HepG2 (cell line): ENCODE measurements around the gene TASL. TPM values are rescaled to one million over a fixed set of nuclear protein-coding genes. Genes with fewer than 3 reads are reported as not detected.

ENCODE experiments used
- ATAC-seq: fragments of 200-7000 bp; cut with Tn5 transposase; 3 replicates; pipeline ENCODE4 v1.9.1; 2020; ENCODE audit warnings: mild to moderate bottlenecking, moderate library complexity
- BruUV-seq: library from RNA; stranded (reverse); fragments of 400-500 nt; replicated peaks from 2 replicates; lab custom pipeline; 2021; lab: Mats Ljungman, UMichigan
- CTCF ChIA-PET: fragments of 300-600 bp; formaldehyde crosslinking; extraction: SDS; loops from one replicate; lab custom pipeline; 2021; ENCODE audit warnings: low total read pairs, inconsistent platforms, low intra/inter-chr PET ratio; lab: Yijun Ruan, JAX
- POLR2A ChIA-PET: fragments of 350-600 bp; sonication (Branson Sonifier 250); formaldehyde crosslinking; loops from one replicate; lab custom pipeline; 2020; ENCODE audit warnings: antibody characterized with exemption, inconsistent platforms; lab: Yijun Ruan, JAX
- DNase-seq: peaks from one replicate; pipeline ENCODE4 v3.0.0-alpha.2; 2015; ENCODE audit warnings: low spot score
- FAIRE-seq: peaks from 3 replicates; lab custom pipeline; 2011; peaks lifted over from hg19 to GRCh38; lab: Jason Lieb, UNC
- H2AFZ ChIP-seq: one replicate; pipeline ENCODE4 v1.6.1; 2011; ENCODE audit warnings: low read length, inconsistent platforms
- H3K27ac ChIP-seq: fragments of 300-600 bp; 3 replicates; pipeline ENCODE4 v1.8.0; 2011; ENCODE audit warnings: mixed run types, mild to moderate bottlenecking, mixed read lengths, low read length, inconsistent platforms; ENCODE audit not compliant: insufficient read depth; ENCODE audit errors: extremely low read length
- H3K27me3 ChIP-seq, 2 experiments: fragments of 200-600 bp in 1 of 2; 2 replicates in 1 of 2; 3 replicates in 1 of 2; pipeline versions ENCODE4 v1.6.0 to v1.8.0; 2011; ENCODE audit warnings: low read length in 2 of 2, mild to moderate bottlenecking in 2 of 2, moderate library complexity in 2 of 2, inconsistent platforms in 1 of 2; ENCODE audit not compliant: insufficient read depth in 2 of 2, control insufficient read depth in 1 of 2
- H3K36me3 ChIP-seq, 2 experiments: fragments of 200-600 bp in 1 of 2; replicated peaks in 1 of 2; 2 replicates in 1 of 2; 3 replicates in 1 of 2; pipeline versions ENCODE4 v1.5.1 to v1.8.0; 2011; ENCODE audit warnings: low read length in 2 of 2, inconsistent platforms in 1 of 2; ENCODE audit not compliant: insufficient read depth in 2 of 2, control insufficient read depth in 1 of 2
- H3K4me1 ChIP-seq: 2 replicates; pipeline ENCODE4 v1.5.1; 2012; ENCODE audit warnings: low read length, inconsistent platforms; ENCODE audit not compliant: insufficient read depth
- H3K4me2 ChIP-seq: 2 replicates; pipeline ENCODE4 v1.6.0; 2011; ENCODE audit warnings: low read depth, low read length, inconsistent platforms
- H3K4me3 ChIP-seq, 3 experiments: fragments of 200-600 bp in 1 of 3; sonication (generic), shearing (Covaris generic) in 1 of 3; replicated peaks in 1 of 3; 2 replicates each; pipeline ENCODE4 v1.5.1; 2011 to 2016; ENCODE audit warnings: low read length in 3 of 3, inconsistent platforms in 2 of 3, low read depth in 2 of 3, mild to moderate bottlenecking in 2 of 3, control low read depth in 1 of 3, mixed read lengths in 1 of 3; ENCODE audit not compliant: insufficient read depth in 1 of 3
- H3K79me2 ChIP-seq: one replicate; pipeline ENCODE4 v1.6.1; 2011; ENCODE audit warnings: low read length, inconsistent platforms; ENCODE audit not compliant: insufficient read depth
- H3K9ac ChIP-seq: 2 replicates; pipeline ENCODE4 v1.6.0; 2011; ENCODE audit warnings: mild to moderate bottlenecking, low read depth, low read length, inconsistent platforms; ENCODE audit not compliant: insufficient read depth
- H3K9me3 ChIP-seq: 2 replicates; pipeline ENCODE4 v1.5.1; 2012; ENCODE audit warnings: mild to moderate bottlenecking, low read length
- H4K20me1 ChIP-seq: 2 replicates; pipeline ENCODE4 v1.6.0; 2011; ENCODE audit warnings: inconsistent platforms, mild to moderate bottlenecking, low read length, moderate library complexity; ENCODE audit not compliant: insufficient read depth
- ETS1 ChIP-seq: sonication (generic); formaldehyde crosslinking; IDR thresholded peaks from 2 replicates; pipeline ENCODE4 v1.4.0; 2020; ENCODE audit warnings: missing genetic modification reagents
- FOXA3 ChIP-seq: IDR thresholded peaks from 2 replicates; pipeline ENCODE4 v1.6.1; 2016; ENCODE audit warnings: missing genetic modification reagents, missing compliant biosample characterization
- HOXA5 ChIP-seq: sonication (generic); formaldehyde crosslinking; IDR thresholded peaks from 2 replicates; pipeline ENCODE4 v1.4.0; 2020; ENCODE audit warnings: missing genetic modification reagents
- KAT2B ChIP-seq: fragments of 150-350 bp; IDR thresholded peaks from 2 replicates; pipeline ENCODE4 v1.6.1; 2014; ENCODE audit warnings: low read depth, low read length, borderline replicate concordance
- MED8 ChIP-seq: sonication (generic); formaldehyde crosslinking; IDR thresholded peaks from 2 replicates; pipeline ENCODE4 v1.8.1; 2023; ENCODE audit warnings: mild to moderate bottlenecking, missing genetic modification reagents; ENCODE audit not compliant: insufficient replicate concordance
- NFE2L1 ChIP-seq: sonication (generic); formaldehyde crosslinking; IDR thresholded peaks from 2 replicates; pipeline ENCODE4 v1.4.0; 2020; ENCODE audit warnings: missing genetic modification reagents, mild to moderate bottlenecking, borderline replicate concordance
- RNF2 ChIP-seq: fragments of 450-650 bp; conservative IDR thresholded peaks from 2 replicates; pipeline ENCODE4 v1.6.1; 2016; ENCODE audit warnings: low read depth
- RXRB ChIP-seq: IDR thresholded peaks from 2 replicates; pipeline ENCODE4 v1.6.1; 2016; ENCODE audit warnings: borderline replicate concordance, missing genetic modification reagents, missing compliant biosample characterization
- ZBTB7A ChIP-seq: sonication (generic); formaldehyde crosslinking; IDR thresholded peaks from 2 replicates; pipeline ENCODE4 v1.8.0; 2022; ENCODE audit warnings: mild to moderate bottlenecking, missing genetic modification reagents
- ZC3H13 ChIP-seq: sonication (generic); formaldehyde crosslinking; IDR thresholded peaks from 2 replicates; pipeline ENCODE4 v1.8.1; 2023; ENCODE audit warnings: mild to moderate bottlenecking, missing genetic modification reagents, moderate library complexity
- ZKSCAN1 ChIP-seq: fragments of 150-350 bp; IDR thresholded peaks from 2 replicates; pipeline ENCODE4 v1.6.1; 2014; ENCODE audit warnings: low read length
- ZNF230 ChIP-seq: sonication (generic); formaldehyde crosslinking; IDR thresholded peaks from 2 replicates; pipeline ENCODE4 v1.4.0; 2020; ENCODE audit warnings: mild to moderate bottlenecking, missing genetic modification reagents
- ZNF276 ChIP-seq: sonication (generic); formaldehyde crosslinking; IDR thresholded peaks from 2 replicates; pipeline ENCODE4 v1.4.0; 2020; ENCODE audit warnings: mild to moderate bottlenecking, low read depth, missing genetic modification reagents
- ZNF501 ChIP-seq: sonication (generic); formaldehyde crosslinking; IDR thresholded peaks from 2 replicates; pipeline ENCODE4 v1.5.1; 2020; ENCODE audit warnings: mild to moderate bottlenecking, moderate library complexity, missing genetic modification reagents
- WGBS: methylation state at CpG from one replicate; pipeline ENCODE4 v1.1.6; 2017; ENCODE audit warnings: low lambda C conversion rate; 5-methylcytosine and 5-hydroxymethylcytosine counted together
- in situ Hi-C: cut with HindIII; loops from 2 replicates; pipeline ENCODE4 v1.10.0; 2017; ENCODE audit warnings: low pct_unique_long_range_greater_than_20kb; ENCODE audit not compliant: extremely low pct_ligation_motif_present
- intact Hi-C: fragments of 100-400 bp; cut with micrococcal nuclease; formaldehyde crosslinking; loops from one replicate; pipeline ENCODE4 v1.10.0; 2022; ENCODE audit not compliant: unreplicated experiment
- polyA plus RNA-seq, 8 experiments: library from polyadenylated mRNA; depleted of rRNA in 3 of 8; stranded (reverse) in 7 of 8; unstranded in 1 of 8; fragments of >200 nt; fragmentation: Illumina TruSeq in 4 of 8; extraction: Trizol in 4 of 8; gene quantifications; 2 replicates each; pipeline versions ENCODE4 v1.2.1 to v1.2.3, GENCODE V29; 2011 to 2016; ENCODE audit warnings: low read depth in 4 of 8, missing spikeins in 1 of 8, mixed read lengths in 1 of 8; ENCODE audit not compliant: insufficient read depth in 1 of 8
- total RNA-seq, 5 experiments: library from RNA; depleted of rRNA; stranded (reverse); fragments of >200 nt; fragmentation: Illumina TruSeq; extraction: Trizol; gene quantifications; 2 replicates each; pipeline ENCODE4 v1.2.3, GENCODE V29; 2016; ENCODE audit warnings: low read depth in 1 of 5
- TF ChIP-seq, protein P1 (sequence below): IDR thresholded peaks from 2 replicates; pipeline ENCODE4 v1.6.1; 2018; ENCODE audit warnings: missing genetic modification reagents, mild to moderate bottlenecking, missing compliant biosample characterization
- TF ChIP-seq, protein P2 (sequence below): sonication (generic); formaldehyde crosslinking; IDR thresholded peaks from 2 replicates; pipeline ENCODE4 v1.4.0; 2020; ENCODE audit warnings: mild to moderate bottlenecking, missing genetic modification reagents

The TASL gene
- total and polyA plus RNA-seq, 2 of the 13 experiments (the other 11 are each of a cell fraction or from before 2014, with no cell fraction given) = not detected

GRCh38 chrX:30620125-30620524, 42.6 kb upstream of the TASL start (continued):
- TF ChIP-seq ZNF276 = no peak
- TF ChIP-seq ZC3H13 (CRISPR knock-in tag) = no peak
- no peak for TF ChIP-seq ZKSCAN1

- ChIA-PET CTCF (interaction anchor here (1.6 kb wide), 1 partner anchor 47 kb away, joined by 9 read pairs; no protein-coding TSS in a partner anchor), POLR2A (no interaction called here)
- Histone ChIP-seq H3K9ac (no peak overlapping the region), H3K27ac (no peak overlapping the region), H3K36me3 (no peaks in the 10 kb centered on the region), H3K27me3 (no peaks in the 10 kb centered on the region), H3K4me1 (peaks cover 9% of the 10 kb centered on the region), H4K20me1 (no peaks in the 10 kb centered on the region), H3K9me3 (peaks cover 7% of the 10 kb centered on the region; the same call in 1 of the 2 replicates), H3K4me2 (no peak overlapping the region; the same call in 1 of the 2 replicates), H3K4me3 (no peak overlapping the region), H3K79me2 (no peaks in the 10 kb centered on the region), H2AFZ (no peak overlapping the region)
- intact Hi-C loops (loop anchor here (2.0 kb wide), 1 partner anchor 47 kb away; no protein-coding TSS in a partner anchor), in situ Hi-C loops (no loop called here)
- 61% methylated on average over 7 of the region's 7 CpGs for WGBS
- BruUV-seq = no TSS peak
- FAIRE-seq (no peak), DNase-seq (no peak), ATAC-seq (peak; percentile 50; the same call in 2 of the 3 replicates)
- TF ChIP-seq ZNF501 (no peak), FOXA3 (CRISPR knock-in tag) (0 out of 2 replicates have a peak, but pooled peaks have one; percentile 10), ZNF230 (no peak), RNF2 (no peak), MED8 (no peak), ETS1 (CRISPR knock-in tag) (no peak), RXRB (0 out of 2 replicates have a peak, but pooled peaks have one; percentile 15), ZBTB7A (CRISPR knock-in tag) (no peak), NFE2L1 (CRISPR knock-in tag) (no peak), HOXA5 (CRISPR knock-in tag) (no peak), KAT2B (no peak)
- TF ChIP-seq, protein P1, sequence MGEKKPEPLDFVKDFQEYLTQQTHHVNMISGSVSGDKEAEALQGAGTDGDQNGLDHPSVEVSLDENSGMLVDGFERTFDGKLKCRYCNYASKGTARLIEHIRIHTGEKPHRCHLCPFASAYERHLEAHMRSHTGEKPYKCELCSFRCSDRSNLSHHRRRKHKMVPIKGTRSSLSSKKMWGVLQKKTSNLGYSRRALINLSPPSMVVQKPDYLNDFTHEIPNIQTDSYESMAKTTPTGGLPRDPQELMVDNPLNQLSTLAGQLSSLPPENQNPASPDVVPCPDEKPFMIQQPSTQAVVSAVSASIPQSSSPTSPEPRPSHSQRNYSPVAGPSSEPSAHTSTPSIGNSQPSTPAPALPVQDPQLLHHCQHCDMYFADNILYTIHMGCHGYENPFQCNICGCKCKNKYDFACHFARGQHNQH (CRISPR knock-in tag) = no peak
- TF ChIP-seq, protein P2, sequence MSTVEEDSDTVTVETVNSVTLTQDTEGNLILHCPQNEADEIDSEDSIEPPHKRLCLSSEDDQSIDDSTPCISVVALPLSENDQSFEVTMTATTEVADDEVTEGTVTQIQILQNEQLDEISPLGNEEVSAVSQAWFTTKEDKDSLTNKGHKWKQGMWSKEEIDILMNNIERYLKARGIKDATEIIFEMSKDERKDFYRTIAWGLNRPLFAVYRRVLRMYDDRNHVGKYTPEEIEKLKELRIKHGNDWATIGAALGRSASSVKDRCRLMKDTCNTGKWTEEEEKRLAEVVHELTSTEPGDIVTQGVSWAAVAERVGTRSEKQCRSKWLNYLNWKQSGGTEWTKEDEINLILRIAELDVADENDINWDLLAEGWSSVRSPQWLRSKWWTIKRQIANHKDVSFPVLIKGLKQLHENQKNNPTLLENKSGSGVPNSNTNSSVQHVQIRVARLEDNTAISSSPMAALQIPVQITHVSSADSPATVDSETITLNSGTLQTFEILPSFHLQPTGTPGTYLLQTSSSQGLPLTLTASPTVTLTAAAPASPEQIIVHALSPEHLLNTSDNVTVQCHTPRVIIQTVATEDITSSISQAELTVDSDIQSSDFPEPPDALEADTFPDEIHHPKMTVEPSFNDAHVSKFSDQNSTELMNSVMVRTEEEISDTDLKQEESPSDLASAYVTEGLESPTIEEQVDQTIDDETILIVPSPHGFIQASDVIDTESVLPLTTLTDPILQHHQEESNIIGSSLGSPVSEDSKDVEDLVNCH (CRISPR knock-in tag) = no peak
These were observed 40.7 kb upstream of the TASL start for GRCh38 chrX:30618160-30618765.
